WTC11 (cell line): Measurements from ENCODE around the gene CIAO2A. TPM values are rescaled to one million over a fixed set of nuclear protein-coding genes. Genes with fewer than 3 reads are reported as not detected.

Source experiments
- ATAC-seq: fragments of 200-7000 bp; cut with Tn5 transposase; 2 replicates; pipeline ENCODE4 v1.10.0; 2021; ENCODE audit warnings: mild to moderate bottlenecking, moderate library complexity
- CTCF ChIA-PET: fragments of 300-600 bp; sonication (Branson Sonifier 250); formaldehyde crosslinking; loops from one replicate; lab custom pipeline; 2021; ENCODE audit warnings: antibody characterized with exemption; lab: Charles Lee
- POLR2A ChIA-PET: fragments of 350-600 bp; sonication (Branson Sonifier 250); formaldehyde crosslinking; loops from one replicate; lab custom pipeline; 2021; ENCODE audit warnings: antibody characterized with exemption; lab: Charles Lee
- DNase-seq: peaks from one replicate; pipeline ENCODE4 v3.0.0; 2021; ENCODE audit warnings: low spot score
- H3K27ac Mint-ChIP-seq: 2 replicates; pipeline ENCODE4 v1.8.0; 2021; ENCODE audit warnings: mixed read lengths
- H3K27me3 Mint-ChIP-seq: 2 replicates; pipeline ENCODE4 v1.8.0; 2021; ENCODE audit warnings: low read depth, mild to moderate bottlenecking, moderate library complexity, mixed read lengths
- H3K36me3 Mint-ChIP-seq: 2 replicates; pipeline ENCODE4 v1.8.0; 2021; ENCODE audit warnings: mixed read lengths
- H3K4me1 Mint-ChIP-seq: 2 replicates; pipeline ENCODE4 v1.8.0; 2022; ENCODE audit warnings: mixed read lengths
- H3K4me3 Mint-ChIP-seq: 2 replicates; pipeline ENCODE4 v1.8.0; 2021; ENCODE audit warnings: mild to moderate bottlenecking, moderate library complexity, mixed read lengths
- H3K9me3 Mint-ChIP-seq: 2 replicates; pipeline ENCODE4 v1.8.0; 2021; ENCODE audit warnings: mixed read lengths
- ATF1 ChIP-seq: sonication (generic); formaldehyde crosslinking; IDR thresholded peaks from 2 replicates; pipeline ENCODE4 v1.8.1; 2023; ENCODE audit warnings: mild to moderate bottlenecking, moderate library complexity, missing genetic modification reagents
- CBFB ChIP-seq: sonication (generic); formaldehyde crosslinking; IDR thresholded peaks from 2 replicates; pipeline ENCODE4 v1.8.1; 2022; ENCODE audit warnings: mild to moderate bottlenecking, low read depth, missing genetic modification reagents
- E2F4 ChIP-seq: sonication (generic); formaldehyde crosslinking; IDR thresholded peaks from 2 replicates; pipeline ENCODE4 v1.8.1; 2022; ENCODE audit warnings: low read depth, mild to moderate bottlenecking, moderate library complexity, missing genetic modification reagents, borderline replicate concordance
- ELF4 ChIP-seq: sonication (generic); formaldehyde crosslinking; IDR thresholded peaks from 2 replicates; pipeline ENCODE4 v1.8.1; 2022; ENCODE audit warnings: low read depth, mild to moderate bottlenecking, moderate library complexity, missing genetic modification reagents
- EMX1 ChIP-seq: fragments of 250-450 bp; sonication (Bioruptor Pico); IDR thresholded peaks from 2 replicates; pipeline ENCODE4 v1.8.0; 2021; ENCODE audit warnings: mild to moderate bottlenecking
- GABPB1 ChIP-seq: sonication (generic); formaldehyde crosslinking; IDR thresholded peaks from 2 replicates; pipeline ENCODE4 v1.8.1; 2023; ENCODE audit warnings: mild to moderate bottlenecking, missing genetic modification reagents
- IRF2 ChIP-seq: sonication (generic); formaldehyde crosslinking; IDR thresholded peaks from 2 replicates; pipeline ENCODE4 v1.8.0; 2022; ENCODE audit warnings: low read depth, missing genetic modification reagents, borderline replicate concordance
- MAX ChIP-seq: sonication (generic); formaldehyde crosslinking; IDR thresholded peaks from 2 replicates; pipeline ENCODE4 v1.8.0; 2022; ENCODE audit warnings: mild to moderate bottlenecking, missing genetic modification reagents
- MXD4 ChIP-seq: fragments of 250-450 bp; sonication (Bioruptor Pico); IDR thresholded peaks from 2 replicates; pipeline ENCODE4 v1.8.0; 2021; ENCODE audit warnings: mild to moderate bottlenecking, moderate library complexity, borderline replicate concordance
- NFATC4 ChIP-seq: fragments of 250-450 bp; sonication (Bioruptor Pico); IDR thresholded peaks from 2 replicates; pipeline ENCODE4 v1.9.0; 2021; ENCODE audit warnings: mild to moderate bottlenecking
- NR1H2 ChIP-seq: sonication (generic); formaldehyde crosslinking; IDR thresholded peaks from 2 replicates; pipeline ENCODE4 v1.9.0; 2021; ENCODE audit warnings: mild to moderate bottlenecking, moderate library complexity, missing genetic modification reagents
- OVOL2 ChIP-seq: fragments of 250-450 bp; sonication (Bioruptor Pico); IDR thresholded peaks from 2 replicates; pipeline ENCODE4 v1.9.0; 2021; ENCODE audit warnings: mild to moderate bottlenecking, borderline replicate concordance
- ZNF263 ChIP-seq: sonication (generic); formaldehyde crosslinking; IDR thresholded peaks from 2 replicates; pipeline ENCODE4 v1.8.1; 2022; ENCODE audit warnings: low read depth, mild to moderate bottlenecking, moderate library complexity, missing genetic modification reagents
- ZNF396 ChIP-seq: fragments of 250-450 bp; sonication (Bioruptor Pico); IDR thresholded peaks from 2 replicates; pipeline ENCODE4 v1.8.0; 2021; ENCODE audit warnings: mild to moderate bottlenecking, moderate library complexity, borderline replicate concordance
- ZNF532 ChIP-seq: fragments of 250-450 bp; sonication (Bioruptor Pico); IDR thresholded peaks from 2 replicates; pipeline ENCODE4 v1.9.0; 2021; ENCODE audit warnings: mild to moderate bottlenecking, borderline replicate concordance
- total RNA-seq: library from RNA; stranded (reverse); gene quantifications from 3 replicates; pipeline ENCODE4 v1.2.3, GENCODE V29; 2021
- TF ChIP-seq, protein P1 (sequence below): sonication (generic); formaldehyde crosslinking; conservative IDR thresholded peaks from 2 replicates; pipeline ENCODE4 v1.8.1; 2023; ENCODE audit warnings: mild to moderate bottlenecking, low read depth, missing genetic modification reagents, moderate library complexity
- TF ChIP-seq, protein P2 (sequence below): fragments of 250-450 bp; sonication (Bioruptor Pico); IDR thresholded peaks from 2 replicates; pipeline ENCODE4 v2.1.2; 2022; ENCODE audit warnings: mild to moderate bottlenecking, moderate library complexity
- TF ChIP-seq, protein P3 (sequence below): sonication (generic); formaldehyde crosslinking; IDR thresholded peaks from 2 replicates; pipeline ENCODE4 v1.8.1; 2023; ENCODE audit warnings: mild to moderate bottlenecking, moderate library complexity, missing genetic modification reagents

CIAO2A gene
- total RNA-seq, 1 experiment from 2014 or later: 73.6 TPM

DNA sequence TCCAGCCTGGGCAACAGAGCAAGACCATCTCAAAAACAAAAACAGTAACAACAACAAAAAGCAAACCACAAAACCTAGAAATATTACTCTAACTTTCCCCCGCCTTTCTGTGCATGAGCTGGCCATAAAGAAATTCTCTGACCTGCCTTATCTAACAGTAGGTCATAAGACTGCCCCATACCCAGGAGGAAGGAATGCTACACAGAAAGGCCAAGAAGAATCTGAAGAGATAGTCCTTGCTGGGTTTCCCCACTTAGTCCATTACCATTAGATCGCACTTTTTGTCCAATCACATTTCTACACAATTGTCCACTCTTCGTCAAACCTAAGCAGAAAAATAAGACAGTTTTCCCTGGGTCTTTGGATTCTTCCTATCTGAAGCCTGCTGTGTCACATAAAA lies 23.5 kb downstream of the CIAO2A start:
- CTCF ChIA-PET: interaction anchor here (1.2 to 1.4 kb wide), 6 partner anchors 20 to 471 kb away, joined by 3 to 14 read pairs (median 6); partner anchors contain the start of gene CIAO2A
- POLR2A ChIA-PET: no interaction called here
- TF ChIP-seq NR1H2 (CRISPR knock-in tag) (no peak), EMX1 (CRISPR knock-in tag) (no peak), E2F4 (CRISPR knock-in tag) (no peak), ZNF396 (no peak), IRF2 (CRISPR knock-in tag) (no peak), ELF4 (no peak), MXD4 (no peak), ZNF263 (CRISPR knock-in tag) (no peak), MAX (CRISPR knock-in tag) (no peak), NFATC4 (no peak), OVOL2 (CRISPR knock-in tag) (no peak), ATF1 (CRISPR knock-in tag) (no peak), GABPB1 (no peak), ZNF532 (CRISPR knock-in tag) (no peak)
- TF ChIP-seq, protein P1, sequence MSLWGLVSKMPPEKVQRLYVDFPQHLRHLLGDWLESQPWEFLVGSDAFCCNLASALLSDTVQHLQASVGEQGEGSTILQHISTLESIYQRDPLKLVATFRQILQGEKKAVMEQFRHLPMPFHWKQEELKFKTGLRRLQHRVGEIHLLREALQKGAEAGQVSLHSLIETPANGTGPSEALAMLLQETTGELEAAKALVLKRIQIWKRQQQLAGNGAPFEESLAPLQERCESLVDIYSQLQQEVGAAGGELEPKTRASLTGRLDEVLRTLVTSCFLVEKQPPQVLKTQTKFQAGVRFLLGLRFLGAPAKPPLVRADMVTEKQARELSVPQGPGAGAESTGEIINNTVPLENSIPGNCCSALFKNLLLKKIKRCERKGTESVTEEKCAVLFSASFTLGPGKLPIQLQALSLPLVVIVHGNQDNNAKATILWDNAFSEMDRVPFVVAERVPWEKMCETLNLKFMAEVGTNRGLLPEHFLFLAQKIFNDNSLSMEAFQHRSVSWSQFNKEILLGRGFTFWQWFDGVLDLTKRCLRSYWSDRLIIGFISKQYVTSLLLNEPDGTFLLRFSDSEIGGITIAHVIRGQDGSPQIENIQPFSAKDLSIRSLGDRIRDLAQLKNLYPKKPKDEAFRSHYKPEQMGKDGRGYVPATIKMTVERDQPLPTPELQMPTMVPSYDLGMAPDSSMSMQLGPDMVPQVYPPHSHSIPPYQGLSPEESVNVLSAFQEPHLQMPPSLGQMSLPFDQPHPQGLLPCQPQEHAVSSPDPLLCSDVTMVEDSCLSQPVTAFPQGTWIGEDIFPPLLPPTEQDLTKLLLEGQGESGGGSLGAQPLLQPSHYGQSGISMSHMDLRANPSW (CRISPR knock-in tag): no peak
- TF ChIP-seq, protein P2, sequence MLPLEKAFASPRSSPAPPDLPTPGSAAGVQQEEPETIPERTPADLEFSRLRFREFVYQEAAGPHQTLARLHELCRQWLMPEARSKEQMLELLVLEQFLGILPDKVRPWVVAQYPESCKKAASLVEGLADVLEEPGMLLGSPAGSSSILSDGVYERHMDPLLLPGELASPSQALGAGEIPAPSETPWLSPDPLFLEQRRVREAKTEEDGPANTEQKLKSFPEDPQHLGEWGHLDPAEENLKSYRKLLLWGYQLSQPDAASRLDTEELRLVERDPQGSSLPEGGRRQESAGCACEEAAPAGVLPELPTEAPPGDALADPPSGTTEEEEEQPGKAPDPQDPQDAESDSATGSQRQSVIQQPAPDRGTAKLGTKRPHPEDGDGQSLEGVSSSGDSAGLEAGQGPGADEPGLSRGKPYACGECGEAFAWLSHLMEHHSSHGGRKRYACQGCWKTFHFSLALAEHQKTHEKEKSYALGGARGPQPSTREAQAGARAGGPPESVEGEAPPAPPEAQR: no peak

DNA sequence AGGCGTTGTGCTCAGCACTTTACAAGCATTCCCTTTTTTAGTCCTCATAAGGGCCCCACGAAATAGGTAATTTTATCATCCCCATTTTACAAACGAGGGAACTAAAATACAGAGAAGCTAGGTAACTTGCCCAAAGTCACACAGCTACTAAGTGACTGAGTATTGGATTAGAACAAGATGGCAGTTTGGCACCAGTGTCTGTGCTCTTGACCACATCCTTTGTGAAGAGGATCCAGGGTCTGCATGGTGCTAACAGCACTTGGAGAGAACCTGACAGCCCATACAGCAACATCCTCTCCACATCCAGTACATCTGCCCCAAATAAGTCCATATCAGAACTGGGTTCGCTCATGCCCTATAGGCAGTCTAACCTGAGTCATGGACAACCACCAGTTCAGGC lies 25.5 kb downstream of the CIAO2A start:
- Mint-ChIP-seq H3K9me3 (no peaks in the 10 kb centered on the region), H3K36me3 (peaks cover 16% of the 10 kb centered on the region), H3K4me3 (no peak overlapping the region), H3K27me3 (no peaks in the 10 kb centered on the region; the same call in 1 of the 2 replicates), H3K4me1 (0 out of 2 replicates have a peak, but pooled peaks cover 4% of the 10 kb centered on the region), H3K27ac (no peak overlapping the region)
- CTCF ChIA-PET: interaction anchor here (0.8 to 2.9 kb wide), 32 partner anchors 11 to 601 kb away, joined by 3 to 33 read pairs (median 6); partner anchors contain the start of genes CIAO2A, DAPK2 and FBXL22
- ATAC-seq: no peak
- TF ChIP-seq, protein P3, sequence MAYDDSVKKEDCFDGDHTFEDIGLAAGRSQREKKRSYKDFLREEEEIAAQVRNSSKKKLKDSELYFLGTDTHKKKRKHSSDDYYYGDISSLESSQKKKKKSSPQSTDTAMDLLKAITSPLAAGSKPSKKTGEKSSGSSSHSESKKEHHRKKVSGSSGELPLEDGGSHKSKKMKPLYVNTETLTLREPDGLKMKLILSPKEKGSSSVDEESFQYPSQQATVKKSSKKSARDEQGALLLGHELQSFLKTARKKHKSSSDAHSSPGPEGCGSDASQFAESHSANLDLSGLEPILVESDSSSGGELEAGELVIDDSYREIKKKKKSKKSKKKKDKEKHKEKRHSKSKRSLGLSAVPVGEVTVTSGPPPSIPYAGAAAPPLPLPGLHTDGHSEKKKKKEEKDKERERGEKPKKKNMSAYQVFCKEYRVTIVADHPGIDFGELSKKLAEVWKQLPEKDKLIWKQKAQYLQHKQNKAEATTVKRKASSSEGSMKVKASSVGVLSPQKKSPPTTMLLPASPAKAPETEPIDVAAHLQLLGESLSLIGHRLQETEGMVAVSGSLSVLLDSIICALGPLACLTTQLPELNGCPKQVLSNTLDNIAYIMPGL (CRISPR knock-in tag): no peak
- no peak for TF ChIP-seq CBFB (CRISPR knock-in tag)
- TF ChIP-seq, all 79 proteins: peak for 0
- DNase-seq: no peak
- POLR2A ChIA-PET: no interaction called here

More for the DNA sequence above, 23.5 kb downstream of the CIAO2A start:
- H3K4me1 Mint-ChIP-seq: 0 out of 2 replicates have a peak, but pooled peaks cover 4% of the 10 kb centered on the region
- H3K27ac Mint-ChIP-seq: no peak overlapping the region
- H3K36me3 Mint-ChIP-seq: peaks cover 25% of the 10 kb centered on the region
- ATAC-seq: no peak
- no peak overlapping the region for H3K4me3 Mint-ChIP-seq
- H3K27me3 Mint-ChIP-seq: no peaks in the 10 kb centered on the region; the same call in 1 of the 2 replicates
- DNase-seq: no peak
- H3K9me3 Mint-ChIP-seq: no peaks in the 10 kb centered on the region
